Measurements from ENCODE around the gene RTF1. TPM values are rescaled to one million over a fixed set of nuclear protein-coding genes. Genes with fewer than 3 reads are reported as not detected.

Gene RTF1
- total RNA-seq, 1 donor from 2014 or later: 9.4 TPM

DNA sequence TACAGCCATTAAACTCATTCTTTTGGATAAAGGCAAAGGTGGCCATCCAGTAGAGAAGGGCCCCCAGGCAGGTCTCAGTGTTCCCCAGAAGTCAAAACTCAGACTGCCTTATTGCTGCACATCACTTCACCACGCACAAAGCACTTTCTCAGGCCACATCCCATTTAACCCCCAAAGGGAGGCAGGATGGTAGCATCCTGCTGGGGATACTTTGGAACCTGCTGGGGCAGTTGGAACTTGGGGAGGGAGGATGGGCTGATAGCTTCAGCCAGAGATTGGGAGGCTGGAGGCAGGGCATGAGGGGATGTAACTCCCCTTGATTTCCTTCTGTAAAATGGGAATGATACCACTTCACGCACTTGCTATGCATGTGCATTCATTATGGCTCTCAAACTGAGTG, 81.8 kb downstream of the RTF1 start:
- Histone ChIP-seq H3K27ac (no peak overlapping the region), H3K36me3 (no peaks in the 10 kb centered on the region), H3K4me1 (peaks cover 9 to 30% of the 10 kb centered on the region in 2 donors), H3K4me3 (no peak overlapping the region), H3K27me3 (peaks cover 13% of the 10 kb centered on the region), H3K9me3 (no peaks in the 10 kb centered on the region)
- TF ChIP-seq, protein P1, sequence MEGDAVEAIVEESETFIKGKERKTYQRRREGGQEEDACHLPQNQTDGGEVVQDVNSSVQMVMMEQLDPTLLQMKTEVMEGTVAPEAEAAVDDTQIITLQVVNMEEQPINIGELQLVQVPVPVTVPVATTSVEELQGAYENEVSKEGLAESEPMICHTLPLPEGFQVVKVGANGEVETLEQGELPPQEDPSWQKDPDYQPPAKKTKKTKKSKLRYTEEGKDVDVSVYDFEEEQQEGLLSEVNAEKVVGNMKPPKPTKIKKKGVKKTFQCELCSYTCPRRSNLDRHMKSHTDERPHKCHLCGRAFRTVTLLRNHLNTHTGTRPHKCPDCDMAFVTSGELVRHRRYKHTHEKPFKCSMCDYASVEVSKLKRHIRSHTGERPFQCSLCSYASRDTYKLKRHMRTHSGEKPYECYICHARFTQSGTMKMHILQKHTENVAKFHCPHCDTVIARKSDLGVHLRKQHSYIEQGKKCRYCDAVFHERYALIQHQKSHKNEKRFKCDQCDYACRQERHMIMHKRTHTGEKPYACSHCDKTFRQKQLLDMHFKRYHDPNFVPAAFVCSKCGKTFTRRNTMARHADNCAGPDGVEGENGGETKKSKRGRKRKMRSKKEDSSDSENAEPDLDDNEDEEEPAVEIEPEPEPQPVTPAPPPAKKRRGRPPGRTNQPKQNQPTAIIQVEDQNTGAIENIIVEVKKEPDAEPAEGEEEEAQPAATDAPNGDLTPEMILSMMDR (IDR thresholded peaks at IDR 0.05): no peak
- DNase-seq (ENCODE audit: low spot score in 2 of 2): no peak
- intact Hi-C loops (cut with DNase I): no loop called here

DNA sequence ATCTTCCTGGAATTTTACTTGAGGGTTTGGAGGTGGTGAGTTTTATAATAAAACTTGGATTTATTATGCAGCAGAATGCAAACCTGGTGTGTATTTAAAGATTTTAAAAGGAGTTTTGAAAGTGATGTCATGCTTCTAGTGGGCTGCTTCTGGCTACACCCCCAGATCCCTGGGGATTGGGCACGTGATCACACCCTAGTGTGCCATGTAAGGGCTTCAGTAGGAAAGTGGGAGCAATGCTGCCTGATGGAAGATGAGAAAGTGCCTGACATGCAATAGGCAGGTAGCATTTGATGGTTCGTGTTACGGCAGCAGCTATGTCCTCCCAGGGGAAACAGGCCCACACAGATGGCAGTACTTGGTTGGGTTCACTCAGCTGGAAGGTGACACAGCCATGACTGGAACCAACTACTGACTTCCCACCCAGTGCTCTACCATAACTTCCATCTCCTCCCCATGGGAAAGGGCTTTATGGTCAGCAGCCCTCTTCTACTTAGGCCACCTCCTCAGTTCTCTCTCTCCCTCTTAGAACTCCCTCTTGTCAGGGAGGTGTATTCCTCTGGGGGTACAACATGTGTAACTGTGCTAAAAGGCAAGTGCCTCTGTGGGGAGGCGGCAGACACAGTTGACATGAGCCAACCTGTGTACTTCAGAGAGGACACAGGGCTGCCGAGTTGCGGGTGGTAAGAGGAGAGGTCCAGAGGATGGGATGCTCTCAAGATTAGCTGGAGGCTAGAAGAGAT, 82.4 kb downstream of the RTF1 start:
- Histone ChIP-seq H3K36me3 (no peaks in the 10 kb centered on the region), H3K4me3 (no peak overlapping the region), H3K27me3 (peaks cover 10% of the 10 kb centered on the region), H3K9me3 (no peaks in the 10 kb centered on the region), H3K4me1 (peaks cover 6 to 27% of the 10 kb centered on the region in 2 donors), H3K27ac (no peak overlapping the region)
- DNase-seq (ENCODE audit: low spot score in 2 of 2): no peak
- intact Hi-C loops (cut with DNase I): no loop called here
- TF ChIP-seq, protein P1 (IDR thresholded peaks at IDR 0.05): no peak

DNA sequence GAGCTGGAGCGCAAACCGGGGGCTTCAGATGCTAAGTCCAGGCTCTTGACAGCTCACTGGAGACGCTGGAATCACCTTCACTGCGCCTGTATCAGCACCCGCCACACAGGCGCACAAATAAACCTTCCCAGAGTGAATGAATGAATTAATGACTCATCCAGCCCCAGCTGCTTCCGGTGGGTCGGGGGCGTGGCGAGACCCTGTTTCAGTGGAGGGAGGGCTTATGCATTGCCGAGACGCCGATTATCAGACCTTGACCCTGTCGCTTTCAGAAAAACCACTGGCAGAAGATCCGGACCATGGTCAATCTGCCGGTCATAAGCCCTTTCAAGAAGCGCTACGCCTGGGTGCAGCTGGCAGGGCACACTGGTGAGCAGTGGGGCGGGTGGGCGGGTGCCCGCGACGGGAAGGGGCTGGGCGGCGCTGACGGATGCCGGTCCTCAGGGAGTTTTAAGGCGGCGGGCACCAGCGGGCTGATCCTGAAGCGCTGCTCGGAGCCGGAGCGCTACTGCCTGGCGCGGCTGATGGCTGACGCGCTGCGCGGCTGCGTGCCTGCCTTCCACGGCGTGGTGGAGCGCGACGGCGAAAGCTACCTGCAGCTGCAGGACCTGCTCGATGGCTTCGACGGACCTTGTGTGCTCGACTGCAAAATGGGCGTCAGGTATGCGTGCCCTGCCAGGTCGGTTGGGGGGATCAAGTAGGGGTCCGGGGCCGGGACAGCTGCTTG, 84.5 kb downstream of the RTF1 start:
- Histone ChIP-seq H3K27me3 (peaks cover 8% of the 10 kb centered on the region), H3K27ac (no peak overlapping the region), H3K9me3 (no peaks in the 10 kb centered on the region), H3K4me3 (peak overlapping the region; percentile 47 to 50), H3K4me1 (peaks cover 2 to 15% of the 10 kb centered on the region in 2 donors), H3K36me3 (no peaks in the 10 kb centered on the region)
- TF ChIP-seq, protein P1 (IDR thresholded peaks at IDR 0.05): no peak
- DNase-seq (ENCODE audit: low spot score in 2 of 2): no peak
- intact Hi-C loops (cut with DNase I): no loop called here

DNA sequence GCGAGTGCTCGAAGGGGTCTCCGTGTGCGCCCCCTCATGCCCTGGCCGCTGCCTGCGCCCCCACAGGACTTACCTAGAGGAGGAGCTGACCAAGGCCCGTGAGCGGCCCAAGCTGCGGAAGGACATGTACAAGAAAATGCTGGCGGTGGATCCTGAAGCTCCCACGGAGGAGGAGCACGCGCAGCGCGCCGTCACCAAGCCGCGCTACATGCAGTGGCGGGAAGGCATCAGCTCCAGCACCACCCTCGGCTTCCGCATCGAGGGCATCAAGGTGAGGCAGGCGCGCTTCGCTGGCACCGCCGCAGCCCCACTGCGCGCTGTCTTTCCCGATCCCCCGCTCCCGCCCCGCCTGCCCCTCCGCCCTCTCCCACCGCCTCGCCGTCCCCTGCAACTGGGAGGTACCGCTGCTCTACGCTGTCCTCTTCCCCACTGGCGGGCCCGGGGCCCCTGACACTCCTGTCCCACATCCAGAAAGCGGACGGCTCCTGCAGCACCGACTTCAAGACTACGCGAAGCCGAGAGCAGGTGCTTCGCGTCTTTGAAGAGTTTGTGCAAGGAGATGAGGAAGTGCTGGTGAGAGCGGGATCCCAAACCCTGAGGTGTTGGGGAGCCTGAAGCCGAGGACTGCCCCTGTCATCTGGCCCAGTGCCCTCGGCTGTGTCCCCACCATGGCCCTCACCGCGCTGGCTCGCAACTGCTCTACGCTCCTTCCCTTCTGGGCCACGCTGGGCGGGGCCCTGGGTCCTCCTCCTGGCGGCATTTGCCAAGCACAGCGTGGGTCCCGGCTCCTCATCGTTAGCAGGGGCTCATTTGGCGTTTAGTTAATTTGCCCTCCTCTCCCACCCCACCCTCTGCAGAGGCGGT, 85.3 kb downstream of the RTF1 start:
- no peak for DNase-seq (ENCODE audit: low spot score in 2 of 2)
- no peak overlapping the region for H3K27ac ChIP-seq
- peaks cover 8% of the 10 kb centered on the region for H3K27me3 ChIP-seq
- H3K9me3 ChIP-seq: no peaks in the 10 kb centered on the region
- peak overlapping the region; percentile 47 to 50 for H3K4me3 ChIP-seq
- peaks cover 2 to 15% of the 10 kb centered on the region in 2 donors for H3K4me1 ChIP-seq
- TF ChIP-seq, protein P1 (IDR thresholded peaks at IDR 0.05): no peak
- H3K36me3 ChIP-seq: no peaks in the 10 kb centered on the region
- intact Hi-C loops (cut with DNase I): no loop called here

DNA sequence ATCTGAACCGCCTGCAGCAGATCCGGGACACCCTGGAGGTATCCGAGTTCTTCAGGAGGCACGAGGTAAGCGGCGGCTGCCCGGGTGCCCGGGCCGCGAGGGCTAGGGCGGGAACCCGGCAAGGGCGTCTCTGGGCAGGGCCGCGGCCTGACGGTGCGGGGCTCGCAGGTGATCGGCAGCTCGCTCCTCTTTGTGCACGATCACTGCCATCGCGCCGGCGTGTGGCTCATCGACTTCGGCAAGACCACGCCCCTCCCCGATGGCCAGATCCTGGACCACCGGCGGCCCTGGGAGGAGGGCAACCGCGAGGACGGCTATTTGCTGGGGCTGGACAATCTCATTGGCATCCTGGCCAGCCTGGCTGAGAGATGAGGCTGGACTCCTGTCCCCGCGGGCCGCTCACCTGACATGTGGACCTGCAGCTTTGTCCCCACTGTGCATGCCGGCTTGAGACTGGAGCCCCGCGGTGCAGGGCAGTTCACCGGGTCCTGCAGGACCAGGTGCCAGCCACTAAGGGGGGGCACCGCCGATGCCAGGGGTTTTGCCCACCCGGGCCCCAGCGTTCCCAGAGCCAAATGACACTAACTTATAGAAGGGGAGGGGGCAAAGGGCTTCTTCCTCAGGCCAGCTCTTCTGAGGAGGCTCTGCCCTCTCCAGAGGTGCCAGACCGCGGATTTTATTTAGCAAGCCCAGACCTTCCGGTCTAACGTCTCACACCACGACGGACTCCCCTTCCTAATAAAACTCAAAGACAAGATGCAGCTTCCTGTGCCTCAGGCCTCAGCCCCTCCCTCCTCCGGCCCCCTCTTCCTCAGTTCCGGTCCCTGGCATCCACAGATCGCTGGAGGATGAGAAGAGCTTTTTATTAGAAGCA, 86.1 kb downstream of the RTF1 start:
- H3K36me3 ChIP-seq: no peaks in the 10 kb centered on the region
- no peak for DNase-seq (ENCODE audit: low spot score in 2 of 2)
- intact Hi-C loops (cut with DNase I): no loop called here
- H3K27me3 ChIP-seq: peaks cover 8% of the 10 kb centered on the region
- peaks cover 2 to 15% of the 10 kb centered on the region in 2 donors for H3K4me1 ChIP-seq
- TF ChIP-seq, protein P1 (IDR thresholded peaks at IDR 0.05): no peak
- H3K27ac ChIP-seq: no peak overlapping the region
- no peaks in the 10 kb centered on the region for H3K9me3 ChIP-seq
- H3K4me3 ChIP-seq: peak overlapping the region; percentile 47 to 50
